Muscle of arm (tissue), 12 donors: ENCODE results near the gene NAP1L4. TPM values are rescaled to one million over a fixed set of nuclear protein-coding genes. Genes with fewer than 3 reads are reported as not detected.

Source experiments
- polyA plus RNA-seq, 12 donors: library from polyadenylated mRNA; unstranded; fragments of 120-200 nt; gene quantifications; one replicate each; pipeline ENCODE4 v1.2.1, GENCODE V29; 2013; ENCODE audit not compliant: insufficient read length in 12 of 12

NAP1L4 gene
- polyA plus RNA-seq, 12 donors = 102 to 170 (median 128) TPM; not detected in 1

Other genes starting within 250 kb of the NAP1L4 start
- 1,000 to 10,000 TPM in 1 of 12 donors, 100 to 1,000 TPM in 11; 108 to 2,783 (median 163) TPM for gene CDKN1C, start 106.6 kb downstream of the NAP1L4 start, polyA plus RNA-seq
- gene PHLDA2, start 62.9 kb downstream of the NAP1L4 start, polyA plus RNA-seq = 1 to 10 TPM in 2 of 12 donors, under 1 TPM in 7, not detected in 3; 0.26 to 2.4 (median 0.50) TPM
- 10 to 100 TPM in 11 of 12 donors, not detected in 1; 10.0 to 26.9 (median 21.0) TPM for gene CARS1, start 65.1 kb upstream of the NAP1L4 start, polyA plus RNA-seq
- gene OSBPL5, start 173.0 kb upstream of the NAP1L4 start, polyA plus RNA-seq = 10 to 100 TPM in 10 of 12 donors, 1 to 10 TPM in 1, not detected in 1; 9.7 to 46.6 (median 13.4) TPM
- gene MRGPRG, start 226.5 kb upstream of the NAP1L4 start, polyA plus RNA-seq = not detected
- not detected for gene MRGPRE, start 240.1 kb upstream of the NAP1L4 start, polyA plus RNA-seq